Breast epithelium (tissue), 4 donors: ENCODE data around the gene COL25A1. TPM values are rescaled to one million over a fixed set of nuclear protein-coding genes. Genes with fewer than 3 reads are reported as not detected.

ENCODE experiments used
- DNase-seq, 2 donors: peaks; one replicate each; pipeline ENCODE4 v3.0.0-alpha.2; 2019; ENCODE audit warnings: low spot score in 2 of 2
- H3K27ac ChIP-seq, 2 donors: fragments of 200-600 bp; sonication (generic) in 1 of 2; one replicate each; pipeline ENCODE4 v1.5.1; 2016 to 2019; ENCODE audit warnings: mild to moderate bottlenecking in 1 of 2
- H3K27me3 ChIP-seq, 2 donors: fragments of 200-600 bp; sonication (generic) in 1 of 2; one replicate each; pipeline versions ENCODE4 v1.5.1 to v1.6.0; 2017 to 2019; ENCODE audit warnings: control low read depth in 1 of 2, mild to moderate bottlenecking in 1 of 2
- H3K36me3 ChIP-seq: fragments of 200-600 bp; one replicate; pipeline ENCODE4 v1.5.1; 2019
- H3K4me1 ChIP-seq, 2 donors: fragments of 200-600 bp; sonication (generic); one replicate each; pipeline ENCODE4 v1.5.1; 2016 to 2019; ENCODE audit warnings: control low read depth in 1 of 2
- H3K4me3 ChIP-seq, 3 donors: fragments of 200-600 bp; sonication (generic); 1 replicate in 2 of 3; 2 replicates in 1 of 3; pipeline ENCODE4 v1.5.1; 2016 to 2019; ENCODE audit warnings: mild to moderate bottlenecking in 3 of 3, moderate library complexity in 2 of 3
- H3K9me3 ChIP-seq, 2 donors: fragments of 200-600 bp; sonication (generic) in 1 of 2; one replicate each; pipeline ENCODE4 v1.5.1; 2016 to 2019; ENCODE audit warnings: control low read depth in 1 of 2
- CTCF ChIP-seq, 3 donors: fragments of 450-650 bp; IDR thresholded peaks; one replicate each; pipeline ENCODE4 v1.5.1; 2016 to 2017; ENCODE audit warnings: antibody characterized with exemption in 3 of 3, mild to moderate bottlenecking in 3 of 3, moderate library complexity in 3 of 3
- POLR2A ChIP-seq: fragments of 450-650 bp; IDR thresholded peaks from one replicate; pipeline ENCODE4 v1.6.1; 2016; ENCODE audit warnings: antibody characterized with exemption, mild to moderate bottlenecking, moderate library complexity
- POLR2AphosphoS5 ChIP-seq, 3 donors: sonication (generic); formaldehyde crosslinking; IDR thresholded peaks; one replicate each; pipeline ENCODE4 v1.6.1; 2017; ENCODE audit warnings: antibody characterized with exemption in 3 of 3
- intact Hi-C: fragments of 100-400 bp; cut with DNase I; formaldehyde crosslinking; loops from one replicate; pipeline ENCODE4 v1.15.1; 2023; ENCODE audit warnings: low total_unique reads
- total RNA-seq, 3 donors: library from RNA; depleted of rRNA; stranded (reverse); fragments of >200 nt; gene quantifications; one replicate each; pipeline ENCODE4 v1.1.0, GENCODE V29; 2016

Gene COL25A1
- total RNA-seq, 3 donors from 2014 or later: 2.6 to 11.0 (median 2.8) TPM

- no peaks in the 10 kb centered on the region for H3K36me3 ChIP-seq
- intact Hi-C loops: no loop called here
Measured at GRCh38 chr4:108834166-108834834, 468.2 kb downstream of the COL25A1 start.

GRCh38 chr4:108833046-108833445 is 469.4 kb downstream of the COL25A1 start:
- TF ChIP-seq POLR2A (no peak), POLR2AphosphoS5 (IDR thresholded peaks at IDR 0.05) (no peak), CTCF (IDR thresholded peaks at IDR 0.05) (no peak)
- intact Hi-C loops: no loop called here
- Histone ChIP-seq H3K27me3 (no peaks in the 10 kb centered on the region), H3K4me1 (no peaks in the 10 kb centered on the region), H3K27ac (no peak overlapping the region), H3K9me3 (no peaks in the 10 kb centered on the region), H3K36me3 (no peaks in the 10 kb centered on the region), H3K4me3 (no peak overlapping the region)
- no peak for DNase-seq

More at GRCh38 chr4:108834166-108834834, 468.2 kb downstream of the COL25A1 start:
- no peaks in the 10 kb centered on the region for H3K27me3 ChIP-seq
- H3K4me1 ChIP-seq: no peaks in the 10 kb centered on the region
- TF ChIP-seq CTCF (IDR thresholded peaks at IDR 0.05) (no peak), POLR2AphosphoS5 (IDR thresholded peaks at IDR 0.05) (no peak), POLR2A (no peak)
- no peaks in the 10 kb centered on the region for H3K9me3 ChIP-seq
- H3K27ac ChIP-seq: no peak overlapping the region
- H3K4me3 ChIP-seq: no peak overlapping the region
- DNase-seq: no peak

- DNase-seq: no peak
- Histone ChIP-seq H3K36me3 (no peaks in the 10 kb centered on the region), H3K27ac (no peak overlapping the region), H3K4me3 (no peak overlapping the region), H3K9me3 (no peaks in the 10 kb centered on the region), H3K4me1 (no peaks in the 10 kb centered on the region), H3K27me3 (no peaks in the 10 kb centered on the region)
- intact Hi-C loops: no loop called here
- no peak for TF ChIP-seq POLR2A
- TF ChIP-seq POLR2AphosphoS5 (IDR thresholded peaks at IDR 0.05): no peak
- no peak for TF ChIP-seq CTCF (IDR thresholded peaks at IDR 0.05)
Measured at GRCh38 chr4:108831886-108832285, 470.6 kb downstream of the COL25A1 start.

DNA sequence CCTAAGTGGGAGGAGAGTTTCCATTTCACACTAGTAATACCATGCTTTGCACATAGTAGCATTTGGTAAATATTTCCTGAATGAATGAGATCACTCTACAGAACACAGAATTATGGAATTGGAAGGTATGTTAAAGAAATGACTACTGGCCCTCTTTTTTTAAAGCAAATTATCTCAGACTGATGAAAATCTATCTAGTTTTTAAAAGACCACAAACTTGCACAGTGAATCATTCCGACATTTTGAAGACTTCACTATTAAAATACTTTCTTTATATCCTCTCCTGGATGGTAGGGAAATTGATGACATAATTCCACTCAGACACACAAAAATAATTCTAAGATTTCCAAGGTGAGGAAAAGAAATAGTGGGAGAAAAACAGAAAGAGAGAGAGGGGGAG is 471.2 kb downstream of the COL25A1 start:
- intact Hi-C loops: no loop called here
- Histone ChIP-seq H3K27ac (no peak overlapping the region), H3K27me3 (no peaks in the 10 kb centered on the region), H3K4me3 (no peak overlapping the region), H3K36me3 (no peaks in the 10 kb centered on the region), H3K9me3 (no peaks in the 10 kb centered on the region), H3K4me1 (no peaks in the 10 kb centered on the region)
- no peak for DNase-seq
- TF ChIP-seq CTCF (IDR thresholded peaks at IDR 0.05): no peak
- TF ChIP-seq POLR2AphosphoS5 (IDR thresholded peaks at IDR 0.05): no peak
- TF ChIP-seq POLR2A: no peak

DNA sequence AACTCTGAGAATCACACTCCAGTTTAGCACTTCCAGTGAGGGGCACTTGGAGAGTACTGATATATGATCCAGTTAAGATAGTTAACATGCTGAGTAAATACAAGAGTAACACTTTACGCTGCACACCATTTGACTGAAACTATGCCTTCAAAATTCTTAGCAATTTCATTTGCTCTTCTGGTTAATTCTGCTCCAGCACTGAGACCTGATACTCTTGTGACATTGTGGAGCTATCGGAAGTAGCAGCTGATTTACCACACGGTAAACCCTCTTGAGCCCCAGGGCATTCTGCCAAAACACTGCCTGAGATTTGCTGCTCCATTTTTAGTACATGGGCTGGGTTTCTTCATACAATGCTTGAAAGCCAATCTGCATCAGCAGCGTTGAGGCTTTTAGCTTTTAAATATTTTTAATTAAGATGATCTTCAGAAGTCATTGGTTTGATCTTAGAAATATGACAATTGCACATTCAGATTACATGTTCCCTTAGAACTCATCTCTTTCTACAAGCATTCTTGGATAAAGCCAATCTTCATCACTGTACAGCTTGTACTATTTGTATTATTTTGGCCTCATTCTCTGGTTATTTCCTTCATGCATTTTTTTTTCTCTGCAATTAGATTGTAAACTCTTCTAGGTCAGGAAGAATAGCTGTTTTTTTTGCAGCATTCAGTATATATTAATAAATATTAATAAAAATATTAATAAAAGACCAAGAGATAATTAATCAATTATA is 471.8 kb downstream of the COL25A1 start:
- Histone ChIP-seq H3K27ac (no peak overlapping the region), H3K36me3 (no peaks in the 10 kb centered on the region), H3K4me3 (no peak overlapping the region), H3K27me3 (no peaks in the 10 kb centered on the region), H3K4me1 (no peaks in the 10 kb centered on the region), H3K9me3 (no peaks in the 10 kb centered on the region)
- no peak for DNase-seq
- TF ChIP-seq CTCF (IDR thresholded peaks at IDR 0.05): no peak
- no peak for TF ChIP-seq POLR2AphosphoS5 (IDR thresholded peaks at IDR 0.05)
- TF ChIP-seq POLR2A: no peak
- intact Hi-C loops: no loop called here
